ENCODE data around the gene PAPLN. TPM values are rescaled to one million over a fixed set of nuclear protein-coding genes. Genes with fewer than 3 reads are reported as not detected.
A peak's percentile ranks its signal among the peaks of the same experiment; 100 is the strongest.

Gene PAPLN
- total RNA-seq, 2 donors from 2014 or later = 9.6 to 13.5 TPM

DNA sequence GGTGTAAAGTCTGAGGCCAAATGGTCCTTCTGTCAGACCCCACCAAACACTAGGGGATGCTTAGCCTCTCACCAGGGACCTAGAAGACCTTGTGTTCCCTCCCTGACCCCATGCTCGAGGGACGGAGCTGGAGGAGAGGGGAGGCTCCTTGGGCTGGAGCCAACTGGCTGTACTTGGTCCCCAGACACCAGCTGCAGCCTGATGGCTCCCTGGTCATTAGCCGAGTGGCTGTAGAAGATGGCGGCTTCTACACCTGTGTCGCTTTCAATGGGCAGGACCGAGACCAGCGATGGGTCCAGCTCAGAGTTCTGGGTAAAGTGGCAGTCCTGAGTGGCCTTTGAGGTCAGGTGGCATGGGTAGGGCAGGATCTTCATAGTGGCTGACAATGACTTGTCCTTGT, 29.0 kb downstream of the PAPLN start:
- Histone ChIP-seq H3K4me3 (no peak overlapping the region), H3K36me3 (replicated peaks in 1 of 2; ENCODE audit: insufficient read depth in 1 of 2, low read depth in 2 of 2) (no peaks in the 10 kb centered on the region), H3K27me3 (no peaks in the 10 kb centered on the region), H3K27ac (no peak overlapping the region), H3K4me1 (peaks cover 15% of the 10 kb centered on the region), H3K9me3 (no peaks in the 10 kb centered on the region)
- DNase-seq (no peak), ATAC-seq (no peak)
- 65 to 96% methylated on average over 4 to 5 of the region's 7 CpGs for WGBS, 2 donors
- TF ChIP-seq, protein P1, sequence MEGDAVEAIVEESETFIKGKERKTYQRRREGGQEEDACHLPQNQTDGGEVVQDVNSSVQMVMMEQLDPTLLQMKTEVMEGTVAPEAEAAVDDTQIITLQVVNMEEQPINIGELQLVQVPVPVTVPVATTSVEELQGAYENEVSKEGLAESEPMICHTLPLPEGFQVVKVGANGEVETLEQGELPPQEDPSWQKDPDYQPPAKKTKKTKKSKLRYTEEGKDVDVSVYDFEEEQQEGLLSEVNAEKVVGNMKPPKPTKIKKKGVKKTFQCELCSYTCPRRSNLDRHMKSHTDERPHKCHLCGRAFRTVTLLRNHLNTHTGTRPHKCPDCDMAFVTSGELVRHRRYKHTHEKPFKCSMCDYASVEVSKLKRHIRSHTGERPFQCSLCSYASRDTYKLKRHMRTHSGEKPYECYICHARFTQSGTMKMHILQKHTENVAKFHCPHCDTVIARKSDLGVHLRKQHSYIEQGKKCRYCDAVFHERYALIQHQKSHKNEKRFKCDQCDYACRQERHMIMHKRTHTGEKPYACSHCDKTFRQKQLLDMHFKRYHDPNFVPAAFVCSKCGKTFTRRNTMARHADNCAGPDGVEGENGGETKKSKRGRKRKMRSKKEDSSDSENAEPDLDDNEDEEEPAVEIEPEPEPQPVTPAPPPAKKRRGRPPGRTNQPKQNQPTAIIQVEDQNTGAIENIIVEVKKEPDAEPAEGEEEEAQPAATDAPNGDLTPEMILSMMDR (IDR thresholded peaks at IDR 0.05) = no peak
- TF ChIP-seq POLR2A (IDR thresholded peaks at IDR 0.05) = no peak
- intact Hi-C loops (cut with DNase I) = no loop called here

DNA sequence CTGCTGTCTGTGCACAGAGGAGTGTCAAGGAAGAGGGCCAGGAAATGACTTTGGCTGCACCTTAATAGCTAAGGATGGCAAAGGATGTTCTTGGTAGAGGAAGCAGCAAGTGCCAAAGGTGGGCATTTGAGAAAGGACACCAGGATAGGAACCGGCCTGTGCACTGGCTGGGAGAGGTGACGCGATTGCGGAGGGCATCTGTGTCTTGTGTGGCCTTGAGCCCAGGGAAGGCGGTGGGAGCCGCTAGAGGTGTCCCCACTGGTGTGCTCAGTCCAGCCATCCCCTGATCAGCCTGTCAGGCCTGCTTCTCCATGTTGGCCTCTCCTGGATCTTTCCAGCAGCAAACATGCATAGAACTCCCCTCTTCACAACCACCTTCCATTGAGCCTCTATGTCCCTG, 30.2 kb downstream of the PAPLN start:
- 92 to 97% methylated on average over 6 of the region's 6 CpGs for WGBS, 2 donors
- intact Hi-C loops (cut with DNase I) = no loop called here
- Histone ChIP-seq H3K27me3 (no peaks in the 10 kb centered on the region), H3K9me3 (no peaks in the 10 kb centered on the region), H3K36me3 (replicated peaks in 1 of 2; ENCODE audit: insufficient read depth in 1 of 2, low read depth in 2 of 2) (no peaks in the 10 kb centered on the region), H3K4me1 (peaks cover 15% of the 10 kb centered on the region), H3K4me3 (no peak overlapping the region), H3K27ac (no peak overlapping the region)
- ATAC-seq (no peak), DNase-seq (no peak)
- TF ChIP-seq, protein P1 (IDR thresholded peaks at IDR 0.05) = no peak
- no peak for TF ChIP-seq POLR2A (IDR thresholded peaks at IDR 0.05)

DNA sequence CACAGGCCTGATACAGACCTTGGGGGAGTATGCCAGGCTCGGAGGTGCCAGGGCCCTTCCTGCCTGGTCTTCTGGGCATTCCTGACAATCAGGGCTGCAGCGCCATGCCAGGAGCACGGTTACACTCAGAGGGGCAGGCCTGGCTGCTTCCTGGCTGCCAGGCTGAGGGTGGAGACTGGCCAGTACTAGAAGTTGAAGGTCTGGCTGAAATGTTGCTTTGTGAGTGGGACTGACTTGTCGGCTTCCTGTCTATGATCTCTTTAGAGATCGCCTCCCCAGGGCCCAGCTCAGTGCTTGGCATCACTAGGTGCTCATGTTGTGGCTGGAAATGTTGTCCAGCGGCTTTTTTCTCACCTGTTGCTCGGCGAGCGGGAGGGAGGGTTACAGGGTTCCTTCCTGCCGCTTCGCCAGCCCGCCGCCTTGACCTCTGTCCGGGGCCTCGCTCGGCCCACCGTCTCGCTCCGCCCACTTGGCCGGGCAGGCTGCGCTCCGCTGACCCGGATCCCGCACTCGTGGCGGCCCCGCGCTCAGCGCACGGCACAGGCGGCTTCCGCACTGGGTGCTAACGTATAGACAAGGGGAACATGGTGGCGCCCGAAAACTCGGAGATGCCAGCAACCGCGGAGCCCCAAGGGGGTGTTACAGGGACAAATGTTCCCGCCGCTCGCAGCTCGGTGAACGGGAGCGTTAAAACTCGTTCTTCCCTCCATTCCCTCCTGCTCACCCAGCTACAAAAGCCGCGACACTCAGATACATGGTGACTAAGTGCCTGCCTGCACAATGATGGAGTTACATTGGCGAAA, 32.6 kb downstream of the PAPLN start:
- H3K4me1 ChIP-seq = peaks cover 15% of the 10 kb centered on the region
- no peak for TF ChIP-seq POLR2A (IDR thresholded peaks at IDR 0.05)
- TF ChIP-seq, protein P1 (IDR thresholded peaks at IDR 0.05) = no peak
- peak; percentile 69 for ATAC-seq
- H3K4me3 ChIP-seq = peak overlapping the region in 1 of 2 donors; percentile 13
- peak; percentile 40 to 61 (median 54) for DNase-seq
- peak overlapping the region in 2 of 4 donors; percentile 35 to 50 for H3K27ac ChIP-seq
- H3K27me3 ChIP-seq = no peaks in the 10 kb centered on the region
- 4 to 11% methylated on average over 16 to 48 of the region's 48 CpGs for WGBS, 2 donors
- intact Hi-C loops (cut with DNase I) = no loop called here
- peaks cover 0 to 6% of the 10 kb centered on the region in 2 donors for H3K36me3 ChIP-seq (replicated peaks in 1 of 2; ENCODE audit: insufficient read depth in 1 of 2, low read depth in 2 of 2)
- H3K9me3 ChIP-seq = no peaks in the 10 kb centered on the region

DNA sequence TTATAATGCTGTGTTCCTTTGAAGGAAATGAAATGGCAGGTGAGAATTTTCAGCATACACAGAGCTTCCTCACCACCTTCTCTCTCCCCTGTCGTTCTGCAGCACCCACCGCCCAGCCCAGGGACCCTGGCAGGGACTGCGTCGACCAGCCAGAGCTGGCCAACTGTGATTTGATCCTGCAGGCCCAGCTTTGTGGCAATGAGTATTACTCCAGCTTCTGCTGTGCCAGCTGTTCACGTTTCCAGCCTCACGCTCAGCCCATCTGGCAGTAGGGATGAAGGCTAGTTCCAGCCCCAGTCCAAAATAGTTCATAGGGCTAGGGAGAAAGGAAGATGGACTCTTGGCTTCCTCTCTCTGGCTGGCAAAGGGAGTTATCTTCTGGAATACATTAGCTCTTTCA, 35.1 kb downstream of the PAPLN start:
- intact Hi-C loops (cut with DNase I) = no loop called here
- WGBS, 2 donors = 74 to 89% methylated on average over 6 of the region's 6 CpGs
- peaks cover 15% of the 10 kb centered on the region for H3K4me1 ChIP-seq
- TF ChIP-seq, protein P1 (IDR thresholded peaks at IDR 0.05) = no peak
- TF ChIP-seq POLR2A (IDR thresholded peaks at IDR 0.05) = no peak
- no peaks in the 10 kb centered on the region for H3K9me3 ChIP-seq
- peaks cover 0 to 19% of the 10 kb centered on the region in 2 donors for H3K36me3 ChIP-seq (replicated peaks in 1 of 2; ENCODE audit: insufficient read depth in 1 of 2, low read depth in 2 of 2)
- H3K27me3 ChIP-seq = no peaks in the 10 kb centered on the region
- DNase-seq (no peak), ATAC-seq (no peak)
- H3K27ac ChIP-seq = no peak overlapping the region
- H3K4me3 ChIP-seq = no peak overlapping the region

DNA sequence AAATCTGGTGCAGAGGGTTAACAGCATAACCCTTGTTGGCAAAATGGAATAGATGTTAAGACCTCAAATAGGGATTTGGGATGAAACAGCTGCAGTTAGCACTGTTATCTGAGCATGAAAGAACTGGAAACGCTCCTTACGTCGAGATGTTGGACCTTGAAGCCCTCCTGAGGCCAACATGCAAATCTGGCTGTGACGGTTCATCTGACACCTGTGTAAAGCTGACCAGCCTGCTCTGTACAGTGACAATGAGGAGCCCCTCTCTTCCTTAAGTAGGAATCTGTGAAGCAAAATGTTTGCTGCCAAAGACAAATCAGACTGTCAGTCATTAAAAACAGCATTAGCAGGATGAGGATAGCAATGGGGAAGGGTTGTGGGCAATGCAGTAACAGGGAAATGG, 36.5 kb downstream of the PAPLN start:
- DNase-seq = no peak
- Histone ChIP-seq H3K9me3 (no peaks in the 10 kb centered on the region), H3K4me1 (peaks cover 15% of the 10 kb centered on the region), H3K27me3 (no peaks in the 10 kb centered on the region), H3K4me3 (no peak overlapping the region), H3K27ac (no peak overlapping the region), H3K36me3 (replicated peaks in 1 of 2; ENCODE audit: insufficient read depth in 1 of 2, low read depth in 2 of 2) (peaks cover 0 to 19% of the 10 kb centered on the region in 2 donors)
- TF ChIP-seq, protein P1 (IDR thresholded peaks at IDR 0.05) = no peak
- TF ChIP-seq POLR2A (IDR thresholded peaks at IDR 0.05) = no peak
- WGBS, 2 donors = 48 to 75% methylated on average over 3 to 4 of the region's 4 CpGs
- no peak for ATAC-seq
- intact Hi-C loops (cut with DNase I) = no loop called here
